Stimulated activated effector memory CD8-positive, alpha-beta T cell treated with anti-CD3 and anti-CD28 coated beads, Interleukin-12 subunit alpha, Interleukin-12 subunit beta, amount 100 ng/mL, for 72 hours (primary cell): ENCODE results near the gene TYW1B.
A peak's percentile ranks its signal among the peaks of the same experiment; 100 is the strongest.
"Not testable (repeated sequence)": the region's sequence is repeated elsewhere in the genome, so short reads cannot be mapped to it uniquely, and the experiment has no call there.

Source experiments
- ATAC-seq: fragments of 150-1000 bp; cut with Tn5 transposase; 2 replicates; pipeline ENCODE4 v1.10.0; 2021
- DNase-seq, 2 donors: peaks; one replicate each; pipeline ENCODE4 v3.0.0; 2021 to 2022; ENCODE audit warnings: low spot score in 2 of 2
- H3K27ac Mint-ChIP-seq: one replicate; pipeline ENCODE4 v1.8.0; 2022; ENCODE audit warnings: mild to moderate bottlenecking, mixed read lengths
- H3K36me3 Mint-ChIP-seq: one replicate; pipeline ENCODE4 v1.8.0; 2022; ENCODE audit warnings: mild to moderate bottlenecking, mixed read lengths
- H3K4me1 Mint-ChIP-seq: one replicate; pipeline ENCODE4 v1.8.0; 2022; ENCODE audit warnings: mixed read lengths
- H3K4me3 Mint-ChIP-seq: one replicate; pipeline ENCODE4 v1.8.0; 2022; ENCODE audit warnings: mild to moderate bottlenecking, mixed read lengths
- H3K9me3 Mint-ChIP-seq: one replicate; pipeline ENCODE4 v1.8.0; 2022; ENCODE audit warnings: mixed read lengths

Gene TYW1B

GRCh38 chr7:72667049-72667448 is 161.0 kb downstream of the TYW1B start:
- DNase-seq, ATAC-seq, H3K9me3 Mint-ChIP-seq, H3K4me1 Mint-ChIP-seq, H3K27ac Mint-ChIP-seq, H3K36me3 Mint-ChIP-seq, H3K4me3 Mint-ChIP-seq: not testable (repeated sequence)

GRCh38 chr7:72648574-72648973 is 179.4 kb downstream of the TYW1B start:
- not testable (repeated sequence) for DNase-seq, H3K4me3 Mint-ChIP-seq, H3K36me3 Mint-ChIP-seq, H3K27ac Mint-ChIP-seq, H3K4me1 Mint-ChIP-seq, ATAC-seq, H3K9me3 Mint-ChIP-seq

- H3K4me1 Mint-ChIP-seq, H3K9me3 Mint-ChIP-seq, DNase-seq, H3K27ac Mint-ChIP-seq, H3K4me3 Mint-ChIP-seq, H3K36me3 Mint-ChIP-seq: not testable (repeated sequence)
- ATAC-seq, result peak; percentile 62
Observed at GRCh38 chr7:72643708-72644107, 184.3 kb downstream of the TYW1B start.

- H3K9me3 Mint-ChIP-seq, result not testable (repeated sequence)
Observed at GRCh38 chr7:72641485-72642248, 186.3 kb downstream of the TYW1B start.

GRCh38 chr7:72640740-72641139 is 187.3 kb downstream of the TYW1B start:
- H3K4me3 Mint-ChIP-seq, H3K4me1 Mint-ChIP-seq, H3K9me3 Mint-ChIP-seq, ATAC-seq, H3K27ac Mint-ChIP-seq, DNase-seq: not testable (repeated sequence)
- H3K36me3 Mint-ChIP-seq, result peaks cover 11% of the 10 kb centered on the region

More at GRCh38 chr7:72641485-72642248, 186.3 kb downstream of the TYW1B start:
- H3K27ac Mint-ChIP-seq, H3K4me3 Mint-ChIP-seq, ATAC-seq, DNase-seq, H3K4me1 Mint-ChIP-seq: not testable (repeated sequence)
- peaks cover 11% of the 10 kb centered on the region for H3K36me3 Mint-ChIP-seq

GRCh38 chr7:72635273-72635908 is 192.6 kb downstream of the TYW1B start:
- not testable (repeated sequence) for DNase-seq, ATAC-seq, H3K4me1 Mint-ChIP-seq, H3K9me3 Mint-ChIP-seq, H3K27ac Mint-ChIP-seq, H3K4me3 Mint-ChIP-seq
- peaks cover 11% of the 10 kb centered on the region for H3K36me3 Mint-ChIP-seq

- not testable (repeated sequence) for H3K36me3 Mint-ChIP-seq, DNase-seq, H3K27ac Mint-ChIP-seq, H3K4me1 Mint-ChIP-seq, ATAC-seq, H3K9me3 Mint-ChIP-seq, H3K4me3 Mint-ChIP-seq
Observed at GRCh38 chr7:72632765-72633292, 195.2 kb downstream of the TYW1B start.

GRCh38 chr7:72628375-72628774 is 199.6 kb downstream of the TYW1B start:
- not testable (repeated sequence) for H3K36me3 Mint-ChIP-seq, DNase-seq, H3K27ac Mint-ChIP-seq, H3K4me3 Mint-ChIP-seq, H3K4me1 Mint-ChIP-seq, ATAC-seq, H3K9me3 Mint-ChIP-seq

- H3K27ac Mint-ChIP-seq, DNase-seq, ATAC-seq, H3K4me3 Mint-ChIP-seq, H3K36me3 Mint-ChIP-seq, H3K9me3 Mint-ChIP-seq: not testable (repeated sequence)
- H3K4me1 Mint-ChIP-seq, result peaks cover 19% of the 10 kb centered on the region
Observed at GRCh38 chr7:72626428-72627011, 201.5 kb downstream of the TYW1B start.

GRCh38 chr7:72625721-72626423 is 202.1 kb downstream of the TYW1B start:
- not testable (repeated sequence) for H3K4me3 Mint-ChIP-seq, H3K36me3 Mint-ChIP-seq, H3K9me3 Mint-ChIP-seq, H3K27ac Mint-ChIP-seq, DNase-seq
- ATAC-seq, result peak; percentile 89
- peaks cover 24% of the 10 kb centered on the region for H3K4me1 Mint-ChIP-seq

GRCh38 chr7:72622532-72622931 is 205.5 kb downstream of the TYW1B start:
- DNase-seq, result no peak
- H3K27ac Mint-ChIP-seq, result no peak overlapping the region
- no peak for ATAC-seq
- no peak overlapping the region for H3K4me3 Mint-ChIP-seq
- peaks cover 24% of the 10 kb centered on the region for H3K4me1 Mint-ChIP-seq
- H3K36me3 Mint-ChIP-seq, result no peaks in the 10 kb centered on the region
- no peaks in the 10 kb centered on the region for H3K9me3 Mint-ChIP-seq

GRCh38 chr7:72621761-72622187 is 206.2 kb downstream of the TYW1B start:
- not testable (repeated sequence) for H3K36me3 Mint-ChIP-seq, DNase-seq, H3K4me3 Mint-ChIP-seq, H3K9me3 Mint-ChIP-seq, H3K27ac Mint-ChIP-seq, ATAC-seq
- peaks cover 21% of the 10 kb centered on the region for H3K4me1 Mint-ChIP-seq

GRCh38 chr7:72620923-72621322 is 207.1 kb downstream of the TYW1B start:
- H3K27ac Mint-ChIP-seq, ATAC-seq, H3K36me3 Mint-ChIP-seq, H3K4me3 Mint-ChIP-seq, H3K9me3 Mint-ChIP-seq, DNase-seq: not testable (repeated sequence)
- peaks cover 15% of the 10 kb centered on the region for H3K4me1 Mint-ChIP-seq

GRCh38 chr7:72618435-72619180 is 209.4 kb downstream of the TYW1B start:
- H3K4me1 Mint-ChIP-seq, result peaks cover 15% of the 10 kb centered on the region
- ATAC-seq, H3K36me3 Mint-ChIP-seq, DNase-seq, H3K27ac Mint-ChIP-seq, H3K9me3 Mint-ChIP-seq, H3K4me3 Mint-ChIP-seq: not testable (repeated sequence)
